A549 (cell line): Measurements from ENCODE around the gene BCL2L12. TPM values are rescaled to one million over a fixed set of nuclear protein-coding genes. Genes with fewer than 3 reads are reported as not detected.

Source experiments
- ATAC-seq, 2 experiments: fragments of 200-7000 bp in 1 of 2; fragments of >200 bp in 1 of 2; cut with Nextera tagmentation in 1 of 2; cut with Tn5 transposase in 1 of 2; 3 replicates each; pipeline versions ENCODE4 v1.8.0 to v1.9.1; 2018 to 2020; ENCODE audit warnings: mild to moderate bottlenecking in 1 of 2, moderate library complexity in 1 of 2
- CTCF ChIA-PET: fragments of 300-600 bp; sonication (Branson Sonifier 250); formaldehyde crosslinking; extraction: SDS; loops from one replicate; lab custom pipeline; 2021; ENCODE audit warnings: antibody characterized with exemption, inconsistent platforms; lab: Yijun Ruan, JAX
- POLR2A ChIA-PET: fragments of 350-600 bp; formaldehyde crosslinking; extraction: SDS; loops from one replicate; lab custom pipeline; 2021; ENCODE audit warnings: antibody characterized with exemption, inconsistent platforms; lab: Yijun Ruan, JAX
- DNase-seq, 2 experiments: peaks; one replicate each; pipeline versions ENCODE4 v3.0.0 to v3.0.0-alpha.2; 2011 to 2016; ENCODE audit warnings: low read depth in 1 of 2, low spot score in 1 of 2
- FAIRE-seq: peaks from 2 replicates; lab custom pipeline; 2011; peaks lifted over from hg19 to GRCh38; lab: Jason Lieb, UNC
- H3K27ac ChIP-seq, 2 experiments: fragments of >200 bp; sonication (Bioruptor Twin); formaldehyde crosslinking; 3 replicates each; pipeline ENCODE4 v1.5.1; 2016 to 2017
- H3K4me1 ChIP-seq: fragments of >200 bp; sonication (Bioruptor Twin); formaldehyde crosslinking; 3 replicates; pipeline ENCODE4 v1.6.1; 2016
- H3K4me2 ChIP-seq: fragments of >200 bp; sonication (Bioruptor Twin); formaldehyde crosslinking; 3 replicates; pipeline ENCODE4 v1.6.1; 2016
- H3K4me3 ChIP-seq: fragments of >200 bp; sonication (Bioruptor Twin); formaldehyde crosslinking; 3 replicates; pipeline ENCODE4 v1.5.1; 2016
- H3K9me3 ChIP-seq: fragments of >200 bp; sonication (Bioruptor Twin); formaldehyde crosslinking; 3 replicates; pipeline ENCODE4 v1.6.1; 2016
- CBX8 ChIP-seq: fragments of 200-600 bp; sonication (generic); IDR thresholded peaks from 2 replicates; pipeline ENCODE4 v1.6.1; 2016
- FOSB ChIP-seq: fragments of 250-450 bp; sonication (Bioruptor Pico); IDR thresholded peaks from 2 replicates; pipeline ENCODE4 v1.5.0; 2020; ENCODE audit warnings: mild to moderate bottlenecking, moderate library complexity
- HDAC2 ChIP-seq: fragments of 200-600 bp; sonication (generic); IDR thresholded peaks from 2 replicates; pipeline ENCODE4 v1.6.1; 2016
- KDM1A ChIP-seq: fragments of 200-600 bp; sonication (generic); IDR thresholded peaks from 2 replicates; pipeline ENCODE4 v1.6.1; 2016; ENCODE audit warnings: low read depth, mild to moderate bottlenecking
- MAZ ChIP-seq: fragments of 150-350 bp; IDR thresholded peaks from 2 replicates; pipeline ENCODE4 v1.6.1; 2014; ENCODE audit warnings: antibody characterized with exemption, low read depth, low read length, borderline replicate concordance
- MYC ChIP-seq: IDR thresholded peaks from 2 replicates; pipeline ENCODE4 v1.6.1; 2012; ENCODE audit warnings: mild to moderate bottlenecking, inconsistent platforms, low read length, improper control_type of control experiment, borderline replicate concordance
- NPAS2 ChIP-seq: fragments of 250-450 bp; sonication (Bioruptor Pico); IDR thresholded peaks from 2 replicates; pipeline ENCODE4 v1.8.0; 2022; ENCODE audit warnings: mild to moderate bottlenecking, moderate library complexity, borderline replicate concordance
- NR3C1 ChIP-seq: fragments of >200 bp; sonication (Bioruptor Twin); formaldehyde crosslinking; IDR thresholded peaks from 3 replicates; pipeline ENCODE4 v1.6.1; 2017
- RAD21 ChIP-seq, 2 experiments: fragments of >200 bp in 1 of 2; sonication (Bioruptor Twin) in 1 of 2; formaldehyde crosslinking in 1 of 2; IDR thresholded peaks in 1 of 2; conservative IDR thresholded peaks in 1 of 2; 2 replicates in 1 of 2; 3 replicates in 1 of 2; pipeline ENCODE4 v1.6.1; 2012 to 2018; ENCODE audit warnings: inconsistent platforms in 1 of 2
- RNF2 ChIP-seq: fragments of 200-600 bp; sonication (generic); IDR thresholded peaks from 2 replicates; pipeline ENCODE4 v1.6.1; 2016; ENCODE audit warnings: low read depth, mild to moderate bottlenecking, antibody characterized with exemption, moderate library complexity, borderline replicate concordance
- SREBF2 ChIP-seq: fragments of 450-650 bp; IDR thresholded peaks from 2 replicates; pipeline ENCODE4 v1.6.1; 2014; ENCODE audit warnings: mild to moderate bottlenecking, moderate library complexity
- ZFP36 ChIP-seq: fragments of 450-650 bp; IDR thresholded peaks from 2 replicates; pipeline ENCODE4 v1.6.1; 2014; ENCODE audit warnings: borderline replicate concordance; ENCODE audit not compliant: partially characterized antibody
- ZNF302 ChIP-seq: fragments of 250-450 bp; sonication (Bioruptor Pico); IDR thresholded peaks from 2 replicates; pipeline ENCODE4 v1.9.0; 2021; ENCODE audit warnings: inconsistent platforms, mild to moderate bottlenecking, moderate library complexity
- WGBS: methylation state at CpG from one replicate; pipeline ENCODE4 v1.1.6; 2017; ENCODE audit errors: missing lambda C conversion rate; 5-methylcytosine and 5-hydroxymethylcytosine counted together
- polyA plus RNA-seq, 4 experiments: library from polyadenylated mRNA; depleted of rRNA in 3 of 4; stranded (reverse); fragments of >200 nt; fragmentation: RNase III in 1 of 4; extraction: RNeasy Plus Mini Kit Qiagen cat#74134 plus additional on column Dnase treatment in 1 of 4; gene quantifications; 2 replicates in 3 of 4; 3 replicates in 1 of 4; pipeline ENCODE4 v1.2.3, GENCODE V29; 2011 to 2017
- TF ChIP-seq, protein P1 (sequence below): IDR thresholded peaks from 2 replicates; pipeline ENCODE4 v1.6.1; 2012; ENCODE audit warnings: low read depth, borderline replicate concordance
- TF ChIP-seq, protein P2 (sequence below): fragments of 200-600 bp; sonication (generic); IDR thresholded peaks from 2 replicates; pipeline ENCODE4 v1.6.1; 2016; ENCODE audit warnings: antibody characterized with exemption, mild to moderate bottlenecking, moderate library complexity
- TF ChIP-seq, protein P3 (sequence below): fragments of >200 bp; sonication (Bioruptor Twin); formaldehyde crosslinking; IDR thresholded peaks from 3 replicates; pipeline ENCODE4 v1.6.1; 2016
- TF ChIP-seq, protein P4 (sequence below): fragments of >200 bp; sonication (Bioruptor Twin); formaldehyde crosslinking; IDR thresholded peaks from 3 replicates; pipeline ENCODE4 v1.5.1; 2016

BCL2L12 gene
- polyA plus RNA-seq, 2 of the 4 experiments (the other 2 are of a cell fraction), result 26.6 to 53.0 TPM

DNA sequence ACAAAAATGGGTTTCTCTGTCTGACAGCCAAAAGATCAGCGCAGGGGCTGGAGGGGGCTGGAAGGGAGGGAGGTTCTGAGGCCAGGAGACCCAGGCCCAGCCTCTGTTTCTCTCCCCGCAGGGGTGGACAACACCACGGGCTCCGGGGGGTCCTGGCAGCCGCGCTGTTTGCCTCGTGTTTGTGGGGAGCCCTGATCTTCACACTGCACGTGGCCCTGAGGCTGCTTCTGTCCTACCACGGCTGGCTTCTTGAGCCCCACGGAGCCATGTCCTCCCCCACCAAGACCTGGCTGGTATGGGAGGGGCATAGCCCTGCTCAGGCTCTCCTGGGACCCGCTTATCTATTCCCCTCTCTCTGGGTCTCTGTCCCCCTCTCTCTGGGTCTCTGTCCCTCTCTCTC lies 34.8 kb downstream of the BCL2L12 start:
- Histone ChIP-seq H3K4me2 (peak overlapping the region; percentile 91; the same call in 1 of the 3 replicates), H3K4me1 (peaks cover 6% of the 10 kb centered on the region; the same call in 1 of the 3 replicates), H3K4me3 (no peak overlapping the region), H3K9me3 (no peaks in the 10 kb centered on the region), H3K27ac (no peak overlapping the region)
- POLR2A ChIA-PET, result interaction anchor here (0.7 kb wide), 1 partner anchor 205 kb away, joined by 3 read pairs; no protein-coding TSS in a partner anchor
- no peak for TF ChIP-seq ZNF302 (CRISPR knock-in tag)
- TF ChIP-seq NR3C1, result no peak
- no peak for TF ChIP-seq FOSB
- no peak for TF ChIP-seq RNF2
- ATAC-seq, result peak; percentile 48 to 62; a peak in 4 of 6 replicates
- no peak for DNase-seq
- FAIRE-seq, result no peak
- CTCF ChIA-PET, result interaction anchor here (1.0 to 4.9 kb wide), 7 partner anchors 10 to 60 kb away, joined by 3 to 42 read pairs (median 4); no protein-coding TSS in a partner anchor
- WGBS, result 54% methylated on average over 11 of the region's 11 CpGs

DNA sequence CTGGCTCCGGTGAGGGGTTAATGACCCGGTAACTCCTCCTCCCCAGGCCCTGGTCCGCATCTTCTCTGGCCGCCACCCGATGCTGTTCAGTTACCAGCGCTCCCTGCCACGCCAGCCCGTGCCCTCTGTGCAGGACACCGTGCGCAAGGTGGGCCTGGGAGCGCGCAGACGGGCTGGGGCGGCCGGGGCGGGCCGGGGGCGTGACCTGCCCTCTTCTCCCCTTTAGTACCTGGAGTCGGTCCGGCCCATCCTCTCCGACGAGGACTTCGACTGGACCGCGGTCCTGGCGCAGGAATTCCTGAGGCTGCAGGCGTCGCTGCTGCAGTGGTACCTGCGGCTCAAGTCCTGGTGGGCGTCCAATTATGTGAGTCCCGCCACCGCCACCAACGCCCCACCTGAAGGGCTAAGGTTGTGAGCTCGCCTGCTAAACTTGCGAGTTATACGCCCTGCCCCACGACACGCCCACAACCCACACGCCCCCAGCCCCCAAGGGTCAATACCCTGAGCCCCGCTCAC lies 35.6 kb downstream of the BCL2L12 start:
- POLR2A ChIA-PET, result no interaction called here

DNA sequence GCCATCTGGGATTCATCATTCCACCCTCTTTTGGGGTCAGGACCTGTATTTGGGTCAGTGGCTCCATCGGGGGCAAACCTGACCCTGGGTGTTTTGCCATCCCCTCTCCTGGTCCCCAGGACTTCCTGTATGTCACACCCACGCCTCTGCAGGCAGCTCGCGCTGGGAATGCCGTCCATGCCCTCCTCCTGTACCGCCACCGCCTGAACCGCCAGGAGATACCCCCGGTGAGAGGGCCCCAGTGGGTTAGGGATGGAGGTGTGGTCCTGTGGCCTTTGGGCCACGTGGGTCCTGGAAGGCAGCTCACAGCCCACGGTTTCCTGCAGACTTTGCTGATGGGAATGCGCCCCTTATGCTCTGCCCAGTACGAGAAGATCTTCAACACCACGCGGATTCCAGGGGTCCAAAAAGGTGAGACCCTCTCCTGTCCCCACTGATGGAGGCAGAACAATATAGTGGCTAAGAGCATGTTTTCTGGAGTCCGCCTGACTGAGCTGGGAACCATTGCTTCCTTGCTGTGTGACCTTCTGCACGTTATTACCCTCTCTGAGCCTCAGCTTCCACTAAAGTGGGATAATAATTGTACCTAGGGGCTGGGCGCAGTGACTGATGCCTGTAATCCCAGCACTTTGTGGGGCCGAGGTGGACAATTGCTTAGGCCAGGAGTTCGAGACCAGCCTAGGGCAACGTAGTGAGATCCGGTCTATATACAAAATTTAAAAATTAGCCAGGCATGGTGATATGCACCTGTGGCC lies 39.3 kb downstream of the BCL2L12 start:
- FAIRE-seq (no peak), DNase-seq (no peak), ATAC-seq (no peak)
- Histone ChIP-seq H3K4me3 (no peak overlapping the region), H3K9me3 (no peaks in the 10 kb centered on the region), H3K4me1 (peaks cover 6% of the 10 kb centered on the region; the same call in 1 of the 3 replicates), H3K4me2 (no peak overlapping the region), H3K27ac (no peak overlapping the region)
- no peak for TF ChIP-seq MAZ
- no peak for TF ChIP-seq MYC
- TF ChIP-seq, protein P1, sequence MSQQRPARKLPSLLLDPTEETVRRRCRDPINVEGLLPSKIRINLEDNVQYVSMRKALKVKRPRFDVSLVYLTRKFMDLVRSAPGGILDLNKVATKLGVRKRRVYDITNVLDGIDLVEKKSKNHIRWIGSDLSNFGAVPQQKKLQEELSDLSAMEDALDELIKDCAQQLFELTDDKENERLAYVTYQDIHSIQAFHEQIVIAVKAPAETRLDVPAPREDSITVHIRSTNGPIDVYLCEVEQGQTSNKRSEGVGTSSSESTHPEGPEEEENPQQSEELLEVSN, result no peak
- TF ChIP-seq, protein P2, sequence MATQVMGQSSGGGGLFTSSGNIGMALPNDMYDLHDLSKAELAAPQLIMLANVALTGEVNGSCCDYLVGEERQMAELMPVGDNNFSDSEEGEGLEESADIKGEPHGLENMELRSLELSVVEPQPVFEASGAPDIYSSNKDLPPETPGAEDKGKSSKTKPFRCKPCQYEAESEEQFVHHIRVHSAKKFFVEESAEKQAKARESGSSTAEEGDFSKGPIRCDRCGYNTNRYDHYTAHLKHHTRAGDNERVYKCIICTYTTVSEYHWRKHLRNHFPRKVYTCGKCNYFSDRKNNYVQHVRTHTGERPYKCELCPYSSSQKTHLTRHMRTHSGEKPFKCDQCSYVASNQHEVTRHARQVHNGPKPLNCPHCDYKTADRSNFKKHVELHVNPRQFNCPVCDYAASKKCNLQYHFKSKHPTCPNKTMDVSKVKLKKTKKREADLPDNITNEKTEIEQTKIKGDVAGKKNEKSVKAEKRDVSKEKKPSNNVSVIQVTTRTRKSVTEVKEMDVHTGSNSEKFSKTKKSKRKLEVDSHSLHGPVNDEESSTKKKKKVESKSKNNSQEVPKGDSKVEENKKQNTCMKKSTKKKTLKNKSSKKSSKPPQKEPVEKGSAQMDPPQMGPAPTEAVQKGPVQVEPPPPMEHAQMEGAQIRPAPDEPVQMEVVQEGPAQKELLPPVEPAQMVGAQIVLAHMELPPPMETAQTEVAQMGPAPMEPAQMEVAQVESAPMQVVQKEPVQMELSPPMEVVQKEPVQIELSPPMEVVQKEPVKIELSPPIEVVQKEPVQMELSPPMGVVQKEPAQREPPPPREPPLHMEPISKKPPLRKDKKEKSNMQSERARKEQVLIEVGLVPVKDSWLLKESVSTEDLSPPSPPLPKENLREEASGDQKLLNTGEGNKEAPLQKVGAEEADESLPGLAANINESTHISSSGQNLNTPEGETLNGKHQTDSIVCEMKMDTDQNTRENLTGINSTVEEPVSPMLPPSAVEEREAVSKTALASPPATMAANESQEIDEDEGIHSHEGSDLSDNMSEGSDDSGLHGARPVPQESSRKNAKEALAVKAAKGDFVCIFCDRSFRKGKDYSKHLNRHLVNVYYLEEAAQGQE, result no peak
- TF ChIP-seq SREBF2, result no peak
- TF ChIP-seq ZFP36, result peak; percentile 79
- TF ChIP-seq KDM1A, result 0 out of 2 replicates have a peak, but pooled peaks have one; percentile 51
- POLR2A ChIA-PET, result no interaction called here
- CTCF ChIA-PET, result interaction anchor here (0.7 to 5.9 kb wide), 4 partner anchors 8 to 15 kb away, joined by 3 to 29 read pairs (median 4); no protein-coding TSS in a partner anchor
- WGBS, result 83% methylated on average over 22 of the region's 22 CpGs

More for the DNA sequence above, 35.6 kb downstream of the BCL2L12 start:
- Histone ChIP-seq H3K4me1 (peaks cover 6% of the 10 kb centered on the region; the same call in 1 of the 3 replicates), H3K9me3 (no peaks in the 10 kb centered on the region), H3K4me3 (peak overlapping the region; percentile 31), H3K4me2 (peak overlapping the region; percentile 91), H3K27ac (peak overlapping the region in 1 of 2 experiments; percentile 66; a peak in 3 of 6 replicates)
- DNase-seq, result no peak
- CTCF ChIA-PET, result interaction anchor here (1.2 to 1.6 kb wide), 2 partner anchors 15 to 157 kb away, joined by 4 read pairs; no protein-coding TSS in a partner anchor
- no peak for FAIRE-seq
- TF ChIP-seq NPAS2, result no peak
- no peak for TF ChIP-seq ZNF302 (CRISPR knock-in tag)
- TF ChIP-seq, protein P3, sequence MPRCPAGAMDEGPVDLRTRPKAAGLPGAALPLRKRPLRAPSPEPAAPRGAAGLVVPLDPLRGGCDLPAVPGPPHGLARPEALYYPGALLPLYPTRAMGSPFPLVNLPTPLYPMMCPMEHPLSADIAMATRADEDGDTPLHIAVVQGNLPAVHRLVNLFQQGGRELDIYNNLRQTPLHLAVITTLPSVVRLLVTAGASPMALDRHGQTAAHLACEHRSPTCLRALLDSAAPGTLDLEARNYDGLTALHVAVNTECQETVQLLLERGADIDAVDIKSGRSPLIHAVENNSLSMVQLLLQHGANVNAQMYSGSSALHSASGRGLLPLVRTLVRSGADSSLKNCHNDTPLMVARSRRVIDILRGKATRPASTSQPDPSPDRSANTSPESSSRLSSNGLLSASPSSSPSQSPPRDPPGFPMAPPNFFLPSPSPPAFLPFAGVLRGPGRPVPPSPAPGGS, result no peak
- no peak for TF ChIP-seq CBX8
- no peak for TF ChIP-seq HDAC2
- TF ChIP-seq, protein P4, sequence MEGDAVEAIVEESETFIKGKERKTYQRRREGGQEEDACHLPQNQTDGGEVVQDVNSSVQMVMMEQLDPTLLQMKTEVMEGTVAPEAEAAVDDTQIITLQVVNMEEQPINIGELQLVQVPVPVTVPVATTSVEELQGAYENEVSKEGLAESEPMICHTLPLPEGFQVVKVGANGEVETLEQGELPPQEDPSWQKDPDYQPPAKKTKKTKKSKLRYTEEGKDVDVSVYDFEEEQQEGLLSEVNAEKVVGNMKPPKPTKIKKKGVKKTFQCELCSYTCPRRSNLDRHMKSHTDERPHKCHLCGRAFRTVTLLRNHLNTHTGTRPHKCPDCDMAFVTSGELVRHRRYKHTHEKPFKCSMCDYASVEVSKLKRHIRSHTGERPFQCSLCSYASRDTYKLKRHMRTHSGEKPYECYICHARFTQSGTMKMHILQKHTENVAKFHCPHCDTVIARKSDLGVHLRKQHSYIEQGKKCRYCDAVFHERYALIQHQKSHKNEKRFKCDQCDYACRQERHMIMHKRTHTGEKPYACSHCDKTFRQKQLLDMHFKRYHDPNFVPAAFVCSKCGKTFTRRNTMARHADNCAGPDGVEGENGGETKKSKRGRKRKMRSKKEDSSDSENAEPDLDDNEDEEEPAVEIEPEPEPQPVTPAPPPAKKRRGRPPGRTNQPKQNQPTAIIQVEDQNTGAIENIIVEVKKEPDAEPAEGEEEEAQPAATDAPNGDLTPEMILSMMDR, result 0 out of 3 replicates have a peak, but pooled peaks have one; percentile 9
- TF ChIP-seq RAD21 (conservative IDR thresholded peaks at IDR 0.05 in 1 of 2, IDR thresholded peaks at IDR 0.05 in 1 of 2), result 0 out of 5 replicates have a peak, but pooled peaks of 1 of the 2 experiments have one; percentile 16
- ATAC-seq, result peak; percentile 57 to 73
- 16% methylated on average over 38 of the region's 40 CpGs for WGBS
